SK-N-SH (cell line): ENCODE data around the gene TUT7. TPM values are rescaled to one million over a fixed set of nuclear protein-coding genes. Genes with fewer than 3 reads are reported as not detected.

ENCODE experiments used
- CTCF ChIA-PET: fragments of 300-600, 350-600 bp; formaldehyde crosslinking; extraction: SDS; loops from one replicate; lab custom pipeline; 2021; lab: Yijun Ruan, JAX
- POLR2A ChIA-PET: fragments of 350-600 bp; sonication (Branson Sonifier 250); formaldehyde crosslinking; extraction: SDS; loops from one replicate; lab custom pipeline; 2020; ENCODE audit warnings: antibody characterized with exemption, inconsistent platforms; lab: Yijun Ruan, JAX
- DNase-seq: peaks from one replicate; pipeline ENCODE4 v3.0.0; 2012
- H2AFZ ChIP-seq: fragments of 200-600 bp; sonication (generic); 2 replicates; pipeline ENCODE4 v1.8.1; 2016; ENCODE audit warnings: antibody characterized with exemption, mild to moderate bottlenecking, low read depth
- H3F3A ChIP-seq: fragments of 200-600 bp; sonication (generic); replicated peaks from 2 replicates; pipeline ENCODE3; 2016; ENCODE audit warnings: antibody characterized with exemption, mild to moderate bottlenecking; ENCODE audit not compliant: insufficient read depth
- H3K27ac ChIP-seq, 2 experiments: fragments of 200-500 bp in 1 of 2; fragments of 200-600 bp in 1 of 2; sonication (Bioruptor generic) in 1 of 2; sonication (generic), shearing (Covaris generic) in 1 of 2; 2 replicates each; pipeline versions ENCODE4 v1.5.1 to v1.6.1; 2014 to 2016; ENCODE audit warnings: low read depth in 2 of 2, inconsistent platforms in 1 of 2, low read length in 1 of 2, mild to moderate bottlenecking in 1 of 2, mixed read lengths in 1 of 2
- H3K27me3 ChIP-seq: fragments of 200-600 bp; sonication (generic), shearing (Covaris generic); 2 replicates; pipeline ENCODE4 v1.6.1; 2016; ENCODE audit warnings: mixed run types; ENCODE audit not compliant: insufficient read depth
- H3K36me3 ChIP-seq, 2 experiments: fragments of 200-500 bp in 1 of 2; fragments of 200-600 bp in 1 of 2; sonication (Bioruptor generic) in 1 of 2; sonication (generic) in 1 of 2; replicated peaks in 1 of 2; 2 replicates each; pipeline versions ENCODE3 to v1.5.1; 2014 to 2016; ENCODE audit warnings: low read length in 1 of 2, mild to moderate bottlenecking in 1 of 2; ENCODE audit not compliant: insufficient read depth in 2 of 2, control insufficient read depth in 1 of 2
- H3K4me1 ChIP-seq, 2 experiments: fragments of 200-500 bp in 1 of 2; fragments of 200-600 bp in 1 of 2; sonication (Bioruptor generic) in 1 of 2; sonication (generic), shearing (Covaris generic) in 1 of 2; 2 replicates each; pipeline versions ENCODE4 v1.5.1 to v1.6.1; 2014 to 2016; ENCODE audit warnings: low read depth in 1 of 2, low read length in 1 of 2, mixed run types in 1 of 2; ENCODE audit not compliant: insufficient read depth in 2 of 2, control insufficient read depth in 1 of 2
- H3K4me2 ChIP-seq: fragments of 200-600 bp; sonication (generic), shearing (Covaris generic); 2 replicates; pipeline ENCODE4 v1.6.1; 2017; ENCODE audit warnings: mixed run types
- H3K4me3 ChIP-seq, 2 experiments: fragments of 200-500 bp in 1 of 2; fragments of 200-600 bp in 1 of 2; sonication (Bioruptor generic) in 1 of 2; sonication (generic), shearing (Covaris generic) in 1 of 2; 2 replicates each; pipeline versions ENCODE4 v1.5.1 to v1.8.1; 2014 to 2016; ENCODE audit warnings: low read depth in 2 of 2, inconsistent platforms in 1 of 2, low read length in 1 of 2, mild to moderate bottlenecking in 1 of 2, mixed read lengths in 1 of 2, moderate library complexity in 1 of 2
- H3K79me2 ChIP-seq: fragments of 200-600 bp; sonication (generic); 2 replicates; pipeline ENCODE4 v1.8.1; 2017; ENCODE audit warnings: mild to moderate bottlenecking; ENCODE audit not compliant: insufficient read depth
- H3K9ac ChIP-seq: fragments of 200-600 bp; sonication (generic); 2 replicates; pipeline ENCODE4 v1.6.1; 2017; ENCODE audit warnings: mixed run types
- H3K9me2 ChIP-seq: fragments of 200-600 bp; sonication (generic); 2 replicates; pipeline ENCODE4 v1.6.1; 2017; ENCODE audit warnings: mixed run types
- H3K9me3 ChIP-seq: fragments of 200-600 bp; sonication (generic); 2 replicates; pipeline ENCODE4 v1.6.1; 2017; ENCODE audit warnings: mixed run types, mild to moderate bottlenecking, moderate library complexity
- H4K20me1 ChIP-seq: fragments of 200-600 bp; sonication (generic); 2 replicates; pipeline ENCODE4 v1.6.1; 2017; ENCODE audit warnings: mild to moderate bottlenecking, mixed run types; ENCODE audit not compliant: insufficient read depth
- CHD2 ChIP-seq: fragments of 150-350 bp; IDR thresholded peaks from 2 replicates; pipeline ENCODE4 v1.6.1; 2018; ENCODE audit warnings: low read length; ENCODE audit not compliant: partially characterized antibody
- ELF1 ChIP-seq: IDR thresholded peaks from 2 replicates; pipeline ENCODE4 v1.4.0; 2012
- EP300 ChIP-seq, 2 experiments: IDR thresholded peaks; 2 replicates each; pipeline versions ENCODE4 v1.4.0 to v1.6.1; 2012; ENCODE audit warnings: borderline replicate concordance in 1 of 2, low read depth in 1 of 2, low read length in 1 of 2
- EZH2phosphoT487 ChIP-seq: fragments of 200-600 bp; sonication (generic); IDR thresholded peaks from 2 replicates; pipeline ENCODE4 v1.6.1; 2017; ENCODE audit warnings: low read depth, mixed run types, mild to moderate bottlenecking, antibody characterized with exemption, moderate library complexity, borderline replicate concordance
- FOSL2 ChIP-seq: IDR thresholded peaks from 2 replicates; pipeline ENCODE4 v1.4.0; 2012; ENCODE audit warnings: low read depth, mild to moderate bottlenecking, moderate library complexity, borderline replicate concordance
- JUND ChIP-seq: IDR thresholded peaks from 2 replicates; pipeline ENCODE4 v1.4.0; 2012
- MEF2A ChIP-seq: IDR thresholded peaks from 2 replicates; pipeline ENCODE4 v1.4.0; 2012; ENCODE audit warnings: low read depth, borderline replicate concordance
- NRF1 ChIP-seq: IDR thresholded peaks from 2 replicates; pipeline ENCODE4 v1.6.1; 2012; ENCODE audit warnings: low read depth, mild to moderate bottlenecking, low read length
- RAD21 ChIP-seq: IDR thresholded peaks from 2 replicates; pipeline ENCODE4 v1.6.1; 2012; ENCODE audit warnings: mild to moderate bottlenecking, low read length
- RCOR1 ChIP-seq: fragments of 150-350 bp; IDR thresholded peaks from 2 replicates; pipeline ENCODE4 v1.6.1; 2017; ENCODE audit warnings: antibody characterized with exemption, low read length
- RXRA ChIP-seq: IDR thresholded peaks from 2 replicates; pipeline ENCODE4 v1.4.0; 2012; ENCODE audit warnings: low read depth, mild to moderate bottlenecking, borderline replicate concordance
- SIN3A ChIP-seq: IDR thresholded peaks from 2 replicates; pipeline ENCODE4 v1.6.1; 2012; ENCODE audit warnings: low read depth, mild to moderate bottlenecking, low read length, moderate library complexity, borderline replicate concordance
- SMC3 ChIP-seq: IDR thresholded peaks from 2 replicates; pipeline ENCODE4 v1.6.1; 2012; ENCODE audit warnings: low read depth, low read length, improper control_type of control experiment
- TAF1 ChIP-seq: IDR thresholded peaks from 2 replicates; pipeline ENCODE4 v1.6.1; 2012; ENCODE audit warnings: low read depth, mild to moderate bottlenecking, low read length, moderate library complexity, borderline replicate concordance
- TCF12 ChIP-seq: IDR thresholded peaks from 2 replicates; pipeline ENCODE4 v1.4.0; 2012
- YY1 ChIP-seq: IDR thresholded peaks from 2 replicates; pipeline ENCODE4 v1.4.0; 2012; ENCODE audit warnings: low read depth, mild to moderate bottlenecking
- WGBS: methylation state at CpG from one replicate; pipeline ENCODE4 v1.1.6; 2017; ENCODE audit warnings: low lambda C conversion rate; 5-methylcytosine and 5-hydroxymethylcytosine counted together
- polyA plus RNA-seq, 3 experiments: library from polyadenylated mRNA; depleted of rRNA; stranded (reverse); fragments of >200 nt; gene quantifications; 2 replicates each; pipeline ENCODE4 v1.2.3, GENCODE V29; 2012
- TF ChIP-seq, protein P1 (sequence below): IDR thresholded peaks from 2 replicates; pipeline ENCODE4 v1.6.1; 2012; ENCODE audit warnings: mild to moderate bottlenecking, low read depth, low read length, moderate library complexity
- TF ChIP-seq, protein P2 (sequence below): IDR thresholded peaks from 2 replicates; pipeline ENCODE4 v1.4.0; 2012; ENCODE audit warnings: low read depth, borderline replicate concordance
- TF ChIP-seq, protein P3 (sequence below): IDR thresholded peaks from 2 replicates; pipeline ENCODE4 v1.4.0; 2012; ENCODE audit warnings: low read depth
- TF ChIP-seq, protein P4 (sequence below): fragments of 150-350 bp; IDR thresholded peaks from 2 replicates; pipeline ENCODE4 v1.6.1; 2016; ENCODE audit warnings: mild to moderate bottlenecking, low read depth, low read length

TUT7 gene
- polyA plus RNA-seq, 1 of the 3 experiments (the other 2 are of a cell fraction) = 6.7 TPM

DNA sequence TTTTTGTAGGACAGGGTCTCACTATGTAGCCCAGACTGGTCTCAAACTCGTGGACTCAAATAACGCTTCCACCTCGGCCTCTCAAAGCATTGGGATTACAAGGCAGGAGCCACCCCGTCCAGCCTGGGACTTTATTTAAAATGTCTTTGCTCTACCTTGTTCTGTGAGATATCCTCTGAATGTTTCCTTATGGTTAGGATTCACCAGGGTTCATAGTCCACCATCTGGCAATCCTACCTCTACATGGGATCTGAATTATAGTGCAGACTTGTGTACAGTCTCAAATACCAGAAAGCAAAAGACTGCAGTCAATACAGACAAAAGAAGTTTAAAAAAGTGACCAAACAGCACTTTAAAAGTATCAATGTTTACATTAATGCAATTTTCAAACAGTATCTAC is 82.0 kb downstream of the TUT7 start:
- no peak overlapping the region for H3K4me3 ChIP-seq
- no peak overlapping the region for H2AFZ ChIP-seq
- WGBS = 98% methylated on average over 4 of the region's 4 CpGs
- no peak for DNase-seq
- peaks cover 0 to 4% of the 10 kb centered on the region in 2 experiments; a peak in 1 of 4 replicates for H3K4me1 ChIP-seq
- H3K9me2 ChIP-seq = no peaks in the 10 kb centered on the region
- CTCF ChIA-PET = no interaction called here
- TF ChIP-seq RCOR1 (no peak), NRF1 (no peak), RXRA (no peak), SMC3 (no peak), SIN3A (no peak), MEF2A (no peak), YY1 (no peak), EZH2phosphoT487 (no peak), EP300 (IDR thresholded peaks at IDR 0.05; ENCODE audit: borderline replicate concordance in 1 of 2, low read depth in 1 of 2, low read length in 1 of 2) (no peak)
- TF ChIP-seq, protein P1, sequence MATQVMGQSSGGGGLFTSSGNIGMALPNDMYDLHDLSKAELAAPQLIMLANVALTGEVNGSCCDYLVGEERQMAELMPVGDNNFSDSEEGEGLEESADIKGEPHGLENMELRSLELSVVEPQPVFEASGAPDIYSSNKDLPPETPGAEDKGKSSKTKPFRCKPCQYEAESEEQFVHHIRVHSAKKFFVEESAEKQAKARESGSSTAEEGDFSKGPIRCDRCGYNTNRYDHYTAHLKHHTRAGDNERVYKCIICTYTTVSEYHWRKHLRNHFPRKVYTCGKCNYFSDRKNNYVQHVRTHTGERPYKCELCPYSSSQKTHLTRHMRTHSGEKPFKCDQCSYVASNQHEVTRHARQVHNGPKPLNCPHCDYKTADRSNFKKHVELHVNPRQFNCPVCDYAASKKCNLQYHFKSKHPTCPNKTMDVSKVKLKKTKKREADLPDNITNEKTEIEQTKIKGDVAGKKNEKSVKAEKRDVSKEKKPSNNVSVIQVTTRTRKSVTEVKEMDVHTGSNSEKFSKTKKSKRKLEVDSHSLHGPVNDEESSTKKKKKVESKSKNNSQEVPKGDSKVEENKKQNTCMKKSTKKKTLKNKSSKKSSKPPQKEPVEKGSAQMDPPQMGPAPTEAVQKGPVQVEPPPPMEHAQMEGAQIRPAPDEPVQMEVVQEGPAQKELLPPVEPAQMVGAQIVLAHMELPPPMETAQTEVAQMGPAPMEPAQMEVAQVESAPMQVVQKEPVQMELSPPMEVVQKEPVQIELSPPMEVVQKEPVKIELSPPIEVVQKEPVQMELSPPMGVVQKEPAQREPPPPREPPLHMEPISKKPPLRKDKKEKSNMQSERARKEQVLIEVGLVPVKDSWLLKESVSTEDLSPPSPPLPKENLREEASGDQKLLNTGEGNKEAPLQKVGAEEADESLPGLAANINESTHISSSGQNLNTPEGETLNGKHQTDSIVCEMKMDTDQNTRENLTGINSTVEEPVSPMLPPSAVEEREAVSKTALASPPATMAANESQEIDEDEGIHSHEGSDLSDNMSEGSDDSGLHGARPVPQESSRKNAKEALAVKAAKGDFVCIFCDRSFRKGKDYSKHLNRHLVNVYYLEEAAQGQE = no peak
- TF ChIP-seq, protein P2, sequence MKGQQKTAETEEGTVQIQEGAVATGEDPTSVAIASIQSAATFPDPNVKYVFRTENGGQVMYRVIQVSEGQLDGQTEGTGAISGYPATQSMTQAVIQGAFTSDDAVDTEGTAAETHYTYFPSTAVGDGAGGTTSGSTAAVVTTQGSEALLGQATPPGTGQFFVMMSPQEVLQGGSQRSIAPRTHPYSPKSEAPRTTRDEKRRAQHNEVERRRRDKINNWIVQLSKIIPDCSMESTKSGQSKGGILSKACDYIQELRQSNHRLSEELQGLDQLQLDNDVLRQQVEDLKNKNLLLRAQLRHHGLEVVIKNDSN = no peak
- H3K79me2 ChIP-seq = peaks cover 40% of the 10 kb centered on the region
- POLR2A ChIA-PET = no interaction called here
- H3K4me2 ChIP-seq = no peak overlapping the region
- H3K9me3 ChIP-seq = no peaks in the 10 kb centered on the region
- H3K9ac ChIP-seq = no peak overlapping the region
- peaks cover 30 to 35% of the 10 kb centered on the region in 2 experiments for H3K36me3 ChIP-seq
- H3K27ac ChIP-seq = no peak overlapping the region
- H3F3A ChIP-seq = no peaks in the 10 kb centered on the region
- peaks cover 11% of the 10 kb centered on the region; the same call in 1 of the 2 replicates for H4K20me1 ChIP-seq
- no peaks in the 10 kb centered on the region for H3K27me3 ChIP-seq

DNA sequence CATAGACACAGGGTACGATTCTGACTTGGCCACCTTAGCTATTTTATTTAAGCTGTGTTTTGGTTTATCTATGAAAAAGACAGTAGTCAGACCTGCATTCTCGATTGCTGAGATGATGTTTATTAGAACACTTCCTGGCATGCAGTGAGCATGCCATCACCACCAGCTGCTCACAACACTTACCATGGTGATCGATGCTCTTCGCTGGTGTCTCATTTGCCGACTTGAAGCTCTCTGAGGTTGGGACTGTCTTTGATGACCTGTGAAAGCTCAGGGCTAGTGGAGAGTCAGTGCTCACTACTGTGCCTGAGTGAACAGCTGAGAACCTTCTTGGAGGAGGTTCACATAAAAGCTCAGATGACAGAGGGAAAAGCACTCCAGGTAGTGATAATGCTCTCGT is 90.3 kb downstream of the TUT7 start:
- Histone ChIP-seq H3K4me1 (peaks cover 0 to 2% of the 10 kb centered on the region in 2 experiments; a peak in 1 of 4 replicates), H3K9me3 (no peaks in the 10 kb centered on the region), H3K9ac (no peak overlapping the region), H3K79me2 (peaks cover 8% of the 10 kb centered on the region), H3K36me3 (peaks cover 6 to 31% of the 10 kb centered on the region in 2 experiments), H3K9me2 (no peaks in the 10 kb centered on the region), H3K4me3 (no peak overlapping the region), H3K4me2 (no peak overlapping the region), H3F3A (no peaks in the 10 kb centered on the region), H3K27ac (no peak overlapping the region), H3K27me3 (no peaks in the 10 kb centered on the region), H4K20me1 (no peaks in the 10 kb centered on the region), H2AFZ (no peak overlapping the region)
- no peak for DNase-seq
- 97% methylated on average over 6 of the region's 6 CpGs for WGBS
- CTCF ChIA-PET = no interaction called here
- POLR2A ChIA-PET = no interaction called here
- TF ChIP-seq, protein P2 = no peak
- TF ChIP-seq TAF1 (no peak), RAD21 (no peak), TCF12 (no peak), CHD2 (no peak), FOSL2 (no peak), ELF1 (no peak), EP300 (IDR thresholded peaks at IDR 0.05; ENCODE audit: borderline replicate concordance in 1 of 2, low read depth in 1 of 2, low read length in 1 of 2) (no peak), EZH2phosphoT487 (no peak), SMC3 (no peak), MEF2A (no peak), JUND (no peak), YY1 (no peak)
- TF ChIP-seq, protein P3, sequence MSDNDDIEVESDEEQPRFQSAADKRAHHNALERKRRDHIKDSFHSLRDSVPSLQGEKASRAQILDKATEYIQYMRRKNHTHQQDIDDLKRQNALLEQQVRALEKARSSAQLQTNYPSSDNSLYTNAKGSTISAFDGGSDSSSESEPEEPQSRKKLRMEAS = no peak
- TF ChIP-seq, protein P4, sequence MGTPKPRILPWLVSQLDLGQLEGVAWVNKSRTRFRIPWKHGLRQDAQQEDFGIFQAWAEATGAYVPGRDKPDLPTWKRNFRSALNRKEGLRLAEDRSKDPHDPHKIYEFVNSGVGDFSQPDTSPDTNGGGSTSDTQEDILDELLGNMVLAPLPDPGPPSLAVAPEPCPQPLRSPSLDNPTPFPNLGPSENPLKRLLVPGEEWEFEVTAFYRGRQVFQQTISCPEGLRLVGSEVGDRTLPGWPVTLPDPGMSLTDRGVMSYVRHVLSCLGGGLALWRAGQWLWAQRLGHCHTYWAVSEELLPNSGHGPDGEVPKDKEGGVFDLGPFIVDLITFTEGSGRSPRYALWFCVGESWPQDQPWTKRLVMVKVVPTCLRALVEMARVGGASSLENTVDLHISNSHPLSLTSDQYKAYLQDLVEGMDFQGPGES = no peak
